K562 (cell line): ENCODE measurements around the gene LNPEP. TPM values are rescaled to one million over a fixed set of nuclear protein-coding genes. Genes with fewer than 3 reads are reported as not detected.

Experiments used
- CCAR2 ChIP-seq: fragments of 200-400 bp; formaldehyde crosslinking; IDR thresholded peaks from 2 replicates; pipeline ENCODE4 v1.6.1; 2017; ENCODE audit warnings: mild to moderate bottlenecking, low read depth, low read length
- ETV5 ChIP-seq: sonication (generic); formaldehyde crosslinking; IDR thresholded peaks from 2 replicates; pipeline ENCODE4 v1.4.0; 2020; ENCODE audit warnings: low read depth, mild to moderate bottlenecking, missing genetic modification reagents
- FOXA3 ChIP-seq, 2 experiments: fragments of 450-650 bp in 1 of 2; sonication (generic) in 1 of 2; formaldehyde crosslinking; IDR thresholded peaks in 1 of 2; conservative IDR thresholded peaks in 1 of 2; 2 replicates each; pipeline versions ENCODE4 v1.4.0 to v1.8.0; 2020 to 2022; ENCODE audit warnings: mild to moderate bottlenecking in 2 of 2, missing genetic modification reagents in 1 of 2
- HNRNPK ChIP-seq: fragments of 200-400 bp; formaldehyde crosslinking; IDR thresholded peaks from one replicate; pipeline ENCODE4 v1.6.1; 2018; ENCODE audit warnings: mild to moderate bottlenecking, low read depth, low read length; ENCODE audit not compliant: poor library complexity, severe bottlenecking
- NELFE ChIP-seq: IDR thresholded peaks from 2 replicates; pipeline ENCODE4 v1.6.1; 2011; ENCODE audit warnings: mild to moderate bottlenecking; ENCODE audit not compliant: insufficient read depth, insufficient read length
- RBM34 ChIP-seq: fragments of 200-400 bp; formaldehyde crosslinking; IDR thresholded peaks from 2 replicates; pipeline ENCODE4 v1.6.1; 2018; ENCODE audit warnings: low read length, borderline replicate concordance; ENCODE audit not compliant: insufficient read depth
- RUNX1 ChIP-seq: sonication (generic); IDR thresholded peaks from 2 replicates; pipeline ENCODE4 v1.6.1; 2016; ENCODE audit warnings: antibody characterized with exemption, low read depth
- SRSF9 ChIP-seq: fragments of 200-400 bp; formaldehyde crosslinking; IDR thresholded peaks from 2 replicates; pipeline ENCODE4 v1.6.1; 2017; ENCODE audit warnings: low read depth, low read length, borderline replicate concordance
- ZNF212 ChIP-seq: fragments of 450-650 bp; formaldehyde crosslinking; IDR thresholded peaks from 2 replicates; pipeline ENCODE4 v1.4.0; 2020; ENCODE audit warnings: mild to moderate bottlenecking
- ZNF217 ChIP-seq: sonication (generic); formaldehyde crosslinking; IDR thresholded peaks from 2 replicates; pipeline ENCODE4 v1.8.0; 2022; ENCODE audit warnings: mild to moderate bottlenecking, missing genetic modification reagents
- ZNF263 ChIP-seq: sonication (generic); formaldehyde crosslinking; IDR thresholded peaks from 2 replicates; pipeline ENCODE4 v1.8.0; 2022; ENCODE audit warnings: mild to moderate bottlenecking, missing genetic modification reagents, borderline replicate concordance
- ZNF398 ChIP-seq: fragments of 250-450 bp; sonication (Bioruptor Pico); IDR thresholded peaks from 2 replicates; pipeline ENCODE4 v1.8.0; 2021; ENCODE audit warnings: moderate library complexity, mild to moderate bottlenecking, inconsistent platforms
- ZNF561 ChIP-seq: fragments of 450-650 bp; formaldehyde crosslinking; conservative IDR thresholded peaks from 2 replicates; pipeline ENCODE4 v1.4.0; 2020; ENCODE audit warnings: mild to moderate bottlenecking, moderate library complexity
- polyA plus RNA-seq, 8 experiments: library from polyadenylated mRNA; depleted of rRNA in 4 of 8; stranded (reverse) in 5 of 8; unstranded in 3 of 8; fragments of >200 nt; fragmentation: Nextera tagmentation in 2 of 8; fragmentation: Illumina TruSeq in 1 of 8; extraction: Ambion mirVana in 2 of 8; extraction: Trizol in 1 of 8; gene quantifications; 2 replicates each; pipeline versions ENCODE4 v1.2.1 to v1.2.3, GENCODE V29; 2011 to 2014; ENCODE audit warnings: inconsistent platforms in 1 of 8, missing spikeins in 1 of 8
- total RNA-seq, 7 experiments: library from RNA; depleted of rRNA in 6 of 7; stranded (reverse); fragments of >200 nt in 6 of 7; fragmentation: Illumina TruSeq in 2 of 7; extraction: Trizol in 2 of 7; gene quantifications; 2 replicates each; pipeline versions ENCODE4 v1.2.1 to v1.2.3, GENCODE V29; 2011 to 2021; ENCODE audit warnings: low replicate concordance in 1 of 7
- TF ChIP-seq, protein P1 (sequence below): sonication (generic); formaldehyde crosslinking; IDR thresholded peaks from 2 replicates; pipeline ENCODE4 v1.8.0; 2022; ENCODE audit warnings: mild to moderate bottlenecking, missing genetic modification reagents
- TF ChIP-seq, protein P2 (sequence below): fragments of 450-650 bp; IDR thresholded peaks from 2 replicates; pipeline ENCODE4 v1.7.0; 2016; ENCODE audit warnings: borderline replicate concordance

LNPEP gene
- total and polyA plus RNA-seq, 9 of the 15 experiments (the other 6 are each of a cell fraction or from before 2014, with no cell fraction given), result 2.6 to 27.9 (median 11.2) TPM

GRCh38 chr5:96934708-96935558 lies 947 bp upstream of the LNPEP start (continued):
- TF ChIP-seq RUNX1 (no peak), SRSF9 (no peak), HNRNPK (peak; percentile 71), CCAR2 (no peak), ZNF398 (no peak), NELFE (no peak), ZNF561 (CRISPR knock-in tag) (no peak), ZNF263 (CRISPR knock-in tag) (no peak; the same call in 1 of the 2 replicates), ZNF212 (no peak), ETV5 (peak; percentile 13; the same call in 1 of the 2 replicates), ZNF217 (no peak), FOXA3 (CRISPR knock-in tag; conservative IDR thresholded peaks at IDR 0.05 in 1 of 2, IDR thresholded peaks at IDR 0.05 in 1 of 2) (peak; percentile 96 to 97), RBM34 (0 out of 2 replicates have a peak, but pooled peaks have one; percentile 34)
- TF ChIP-seq, protein P1, sequence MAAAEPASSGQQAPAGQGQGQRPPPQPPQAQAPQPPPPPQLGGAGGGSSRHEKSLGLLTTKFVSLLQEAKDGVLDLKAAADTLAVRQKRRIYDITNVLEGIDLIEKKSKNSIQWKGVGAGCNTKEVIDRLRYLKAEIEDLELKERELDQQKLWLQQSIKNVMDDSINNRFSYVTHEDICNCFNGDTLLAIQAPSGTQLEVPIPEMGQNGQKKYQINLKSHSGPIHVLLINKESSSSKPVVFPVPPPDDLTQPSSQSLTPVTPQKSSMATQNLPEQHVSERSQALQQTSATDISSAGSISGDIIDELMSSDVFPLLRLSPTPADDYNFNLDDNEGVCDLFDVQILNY, result no peak
- TF ChIP-seq, protein P2, sequence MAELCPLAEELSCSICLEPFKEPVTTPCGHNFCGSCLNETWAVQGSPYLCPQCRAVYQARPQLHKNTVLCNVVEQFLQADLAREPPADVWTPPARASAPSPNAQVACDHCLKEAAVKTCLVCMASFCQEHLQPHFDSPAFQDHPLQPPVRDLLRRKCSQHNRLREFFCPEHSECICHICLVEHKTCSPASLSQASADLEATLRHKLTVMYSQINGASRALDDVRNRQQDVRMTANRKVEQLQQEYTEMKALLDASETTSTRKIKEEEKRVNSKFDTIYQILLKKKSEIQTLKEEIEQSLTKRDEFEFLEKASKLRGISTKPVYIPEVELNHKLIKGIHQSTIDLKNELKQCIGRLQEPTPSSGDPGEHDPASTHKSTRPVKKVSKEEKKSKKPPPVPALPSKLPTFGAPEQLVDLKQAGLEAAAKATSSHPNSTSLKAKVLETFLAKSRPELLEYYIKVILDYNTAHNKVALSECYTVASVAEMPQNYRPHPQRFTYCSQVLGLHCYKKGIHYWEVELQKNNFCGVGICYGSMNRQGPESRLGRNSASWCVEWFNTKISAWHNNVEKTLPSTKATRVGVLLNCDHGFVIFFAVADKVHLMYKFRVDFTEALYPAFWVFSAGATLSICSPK, result no peak
